B cell (primary cell): ENCODE results near the gene CEACAM21. TPM values are rescaled to one million over a fixed set of nuclear protein-coding genes. Genes with fewer than 3 reads are reported as not detected.

Experiments used
- ATAC-seq: fragments of 200-7000 bp; cut with Tn5 transposase; one replicate; pipeline ENCODE4 v1.10.0; 2021; ENCODE audit warnings: low read depth, mild to moderate bottlenecking, moderate number of reproducible peaks, moderate library complexity
- CTCF ChIA-PET: fragments of 350-600 bp; sonication (Branson Sonifier 250); formaldehyde crosslinking; loops from one replicate; lab custom pipeline; 2021; ENCODE audit warnings: antibody characterized with exemption, inconsistent platforms; lab: Charles Lee
- POLR2A ChIA-PET: fragments of 350-600 bp; sonication (Branson Sonifier 250); formaldehyde crosslinking; loops from one replicate; lab custom pipeline; 2021; ENCODE audit warnings: antibody characterized with exemption; lab: Charles Lee
- DNase-seq: peaks from one replicate; pipeline ENCODE4 v3.0.0; 2013
- H2AFZ ChIP-seq: 2 replicates; pipeline ENCODE4 v1.6.1; 2012; ENCODE audit warnings: mild to moderate bottlenecking, low read depth, low read length; ENCODE audit not compliant: insufficient read depth, poor library complexity, severe bottlenecking
- H3K27ac ChIP-seq, 2 donors: 1 replicate in 1 of 2; 2 replicates in 1 of 2; pipeline ENCODE4 v1.5.1; 2012 to 2013; ENCODE audit warnings: low read length in 2 of 2, mild to moderate bottlenecking in 2 of 2, moderate library complexity in 1 of 2
- H3K27me3 ChIP-seq, 4 experiments: fragments of 200-600 bp in 1 of 4; sonication (generic) in 1 of 4; replicated peaks in 1 of 4; 1 replicate in 2 of 4; 2 replicates in 2 of 4; pipeline versions ENCODE4 v1.6.1 to v1.7.0; 2013 to 2016; ENCODE audit warnings: low read length in 3 of 4, mild to moderate bottlenecking in 2 of 4, mixed read lengths in 1 of 4, moderate library complexity in 1 of 4; ENCODE audit not compliant: insufficient read depth in 4 of 4, control insufficient read depth in 3 of 4; ENCODE audit errors: control extremely low read depth in 1 of 4
- H3K36me3 ChIP-seq, 2 experiments: replicated peaks in 1 of 2; 1 replicate in 1 of 2; 2 replicates in 1 of 2; pipeline versions ENCODE4 v1.6.1 to v1.7.1; 2013; ENCODE audit warnings: low read length in 1 of 2; ENCODE audit not compliant: insufficient read depth in 2 of 2, control insufficient read depth in 1 of 2; ENCODE audit errors: control extremely low read depth in 1 of 2, extremely low read depth in 1 of 2
- H3K4me1 ChIP-seq, 2 donors: fragments of 200-600 bp in 1 of 2; sonication (generic) in 1 of 2; 1 replicate in 1 of 2; 2 replicates in 1 of 2; pipeline versions ENCODE4 v1.5.1 to v1.6.1; 2013 to 2017; ENCODE audit warnings: low read length in 2 of 2; ENCODE audit not compliant: control insufficient read depth in 2 of 2, insufficient read depth in 2 of 2
- H3K4me2 ChIP-seq: replicated peaks from 2 replicates; pipeline ENCODE3; 2012; ENCODE audit warnings: mild to moderate bottlenecking, low read depth, low read length; ENCODE audit not compliant: poor library complexity, severe bottlenecking
- H3K4me3 ChIP-seq, 5 experiments: fragments of 200-600 bp in 1 of 5; sonication (generic) in 1 of 5; 1 replicate in 3 of 5; 2 replicates in 2 of 5; pipeline versions ENCODE4 v1.5.1 to v1.7.0; 2011 to 2016; ENCODE audit warnings: low read length in 4 of 5, mild to moderate bottlenecking in 4 of 5, low read depth in 2 of 5, control low read depth in 1 of 5, moderate library complexity in 1 of 5; ENCODE audit not compliant: insufficient read depth in 1 of 5; ENCODE audit errors: control extremely low read depth in 1 of 5, extremely low read depth in 1 of 5
- H3K79me2 ChIP-seq: fragments of 200-600 bp; sonication (generic); one replicate; pipeline ENCODE4 v1.6.0; 2016; ENCODE audit warnings: low read length; ENCODE audit not compliant: control insufficient read depth, insufficient read depth
- H3K9ac ChIP-seq: fragments of 200-600 bp; sonication (generic); 2 replicates; pipeline ENCODE4 v1.6.1; 2017; ENCODE audit warnings: mild to moderate bottlenecking, low read length, moderate library complexity
- H3K9me3 ChIP-seq, 3 donors: one replicate each; pipeline versions ENCODE4 v1.6.1 to v1.7.1; 2013; ENCODE audit warnings: low read length in 2 of 3; ENCODE audit not compliant: control insufficient read depth in 2 of 3, insufficient read depth in 1 of 3; ENCODE audit errors: control extremely low read depth in 1 of 3
- H4K20me1 ChIP-seq: 2 replicates; pipeline ENCODE4 v1.6.0; 2012; ENCODE audit warnings: mild to moderate bottlenecking, low read length; ENCODE audit not compliant: insufficient read depth, control insufficient read depth, poor library complexity, severe bottlenecking
- H3K27ac Mint-ChIP-seq: one replicate; pipeline ENCODE4 v1.8.0; 2021; ENCODE audit warnings: mixed read lengths
- H3K27me3 Mint-ChIP-seq: one replicate; pipeline ENCODE4 v1.8.0; 2021; ENCODE audit warnings: mixed read lengths
- H3K4me1 Mint-ChIP-seq: one replicate; pipeline ENCODE4 v1.8.0; 2021; ENCODE audit warnings: mixed read lengths
- H3K4me3 Mint-ChIP-seq: one replicate; pipeline ENCODE4 v1.8.0; 2021; ENCODE audit warnings: mixed read lengths
- H3K9me3 Mint-ChIP-seq: one replicate; pipeline ENCODE4 v1.8.0; 2022; ENCODE audit warnings: mixed read lengths; ENCODE audit not compliant: insufficient read depth
- EZH2 ChIP-seq: IDR thresholded peaks from 2 replicates; pipeline ENCODE4 v1.6.1; 2012; ENCODE audit warnings: borderline replicate concordance, low read depth, mild to moderate bottlenecking, moderate library complexity, low read length; ENCODE audit not compliant: insufficient read depth, poor library complexity, severe bottlenecking
- WGBS: methylation state at CpG from one replicate; pipeline ENCODE4 v1.1.5; 2013; ENCODE audit warnings: missing lambda C conversion rate; ENCODE audit not compliant: insufficient coverage; 5-methylcytosine and 5-hydroxymethylcytosine counted together
- intact Hi-C: fragments of 100-400 bp; cut with micrococcal nuclease; formaldehyde crosslinking; loops from one replicate; pipeline ENCODE4 v1.10.0; 2022
- polyA plus RNA-seq: library from polyadenylated mRNA; depleted of rRNA; stranded (reverse); fragments of >200 nt; gene quantifications from 2 replicates; pipeline ENCODE4 v1.2.3, GENCODE V29; 2012
- total RNA-seq, 2 donors: library from RNA; stranded (reverse); fragments of 120-200 nt in 1 of 2; gene quantifications; 1 replicate in 1 of 2; 2 replicates in 1 of 2; pipeline versions ENCODE4 v1.2.3 to v1.2.4, GENCODE V29; 2013 to 2022
- TF ChIP-seq, protein P1 (sequence below): fragments of 200-600 bp; IDR thresholded peaks from one replicate; pipeline ENCODE4 v1.8.0; 2022; ENCODE audit warnings: antibody characterized with exemption, mild to moderate bottlenecking

The CEACAM21 gene
- total and polyA plus RNA-seq, 2 donors (not counting 1 experiment from before 2014, with no cell fraction given) = 18.9 to 27.3 TPM

DNA sequence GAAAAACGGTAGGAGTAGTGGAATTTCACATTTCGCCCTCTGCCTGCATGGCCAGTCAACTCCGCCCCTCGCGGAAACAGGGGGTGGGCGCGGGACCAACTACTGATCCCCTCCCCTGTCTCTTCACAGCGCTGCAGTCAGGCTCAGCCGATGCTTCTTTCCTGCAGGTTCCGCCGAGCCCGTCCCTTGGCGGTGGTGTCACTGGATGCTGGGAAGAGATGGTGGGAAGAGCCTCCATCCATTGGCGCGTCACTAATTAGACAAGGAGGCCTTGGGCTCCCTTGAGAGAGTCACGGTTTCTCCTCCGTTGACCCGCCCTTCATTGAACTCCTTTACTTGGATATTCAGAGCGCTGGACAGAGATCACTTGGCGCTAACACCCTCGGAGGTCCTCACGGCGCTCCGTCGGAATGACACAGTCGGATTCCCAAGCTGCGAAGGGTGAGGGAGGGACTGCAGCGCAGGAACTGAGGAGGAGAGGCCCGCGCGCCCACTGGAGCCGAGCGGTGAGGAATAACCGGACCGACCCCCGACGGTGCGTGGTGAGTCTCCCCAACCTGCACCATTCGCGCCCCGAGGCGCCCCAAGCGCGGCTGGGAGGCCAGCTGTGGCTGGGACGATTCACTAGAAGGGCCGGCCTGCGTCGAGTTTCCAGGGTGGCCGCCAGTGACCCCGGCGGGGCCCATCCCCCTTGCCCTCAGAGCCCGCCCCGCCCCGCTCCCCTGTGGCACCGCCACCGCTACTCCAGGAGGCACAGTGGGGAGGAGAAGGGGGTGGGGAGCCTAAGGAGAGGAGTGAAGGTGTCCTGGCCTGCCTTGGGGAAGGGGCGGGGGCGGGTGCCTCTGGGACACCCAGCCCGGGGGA lies 11.2 kb upstream of the CEACAM21 start:
- Histone ChIP-seq H4K20me1 (peaks cover 7% of the 10 kb centered on the region), H3K79me2 (peaks cover 49% of the 10 kb centered on the region), H3K27me3 (peaks cover 0 to 12% (median 5%) of the 10 kb centered on the region in 4 experiments), H3K27ac (peak overlapping the region; percentile 28 to 39), H3K4me2 (peak overlapping the region; percentile 82), H3K4me3 (peak overlapping the region in 4 of 5 experiments; percentile 44 to 57 (median 52)), H2AFZ (peak overlapping the region; percentile 53), H3K9me3 (no peaks in the 10 kb centered on the region), H3K9ac (peak overlapping the region; percentile 61), H3K4me1 (peaks cover 28 to 29% of the 10 kb centered on the region in 2 donors), H3K36me3 (peaks cover 0 to 18% of the 10 kb centered on the region in 2 experiments)
- ChIA-PET CTCF (interaction anchor here (0.6 to 18.0 kb wide), 21 partner anchors 7 to 223 kb away, joined by 3 to 549 read pairs (median 8); partner anchors contain the start of genes B9D2, CEACAM21 and DMAC2), POLR2A (interaction anchor here (1.1 to 2.1 kb wide), 6 partner anchors 16 to 125 kb away, joined by 3 to 17 read pairs (median 7); partner anchors contain the start of gene DMAC2)
- DNase-seq = peak; percentile 55
- Mint-ChIP-seq H3K4me1 (peaks cover 41% of the 10 kb centered on the region), H3K27me3 (peaks cover 7% of the 10 kb centered on the region), H3K9me3 (no peaks in the 10 kb centered on the region), H3K4me3 (peak overlapping the region; percentile 90), H3K27ac (peak overlapping the region; percentile 59)
- intact Hi-C loops = loop anchor here (5.0 to 10.0 kb wide), 2 partner anchors 33 to 240 kb away; no protein-coding TSS in a partner anchor
- peak; percentile 67 for TF ChIP-seq EZH2
- TF ChIP-seq, protein P1, sequence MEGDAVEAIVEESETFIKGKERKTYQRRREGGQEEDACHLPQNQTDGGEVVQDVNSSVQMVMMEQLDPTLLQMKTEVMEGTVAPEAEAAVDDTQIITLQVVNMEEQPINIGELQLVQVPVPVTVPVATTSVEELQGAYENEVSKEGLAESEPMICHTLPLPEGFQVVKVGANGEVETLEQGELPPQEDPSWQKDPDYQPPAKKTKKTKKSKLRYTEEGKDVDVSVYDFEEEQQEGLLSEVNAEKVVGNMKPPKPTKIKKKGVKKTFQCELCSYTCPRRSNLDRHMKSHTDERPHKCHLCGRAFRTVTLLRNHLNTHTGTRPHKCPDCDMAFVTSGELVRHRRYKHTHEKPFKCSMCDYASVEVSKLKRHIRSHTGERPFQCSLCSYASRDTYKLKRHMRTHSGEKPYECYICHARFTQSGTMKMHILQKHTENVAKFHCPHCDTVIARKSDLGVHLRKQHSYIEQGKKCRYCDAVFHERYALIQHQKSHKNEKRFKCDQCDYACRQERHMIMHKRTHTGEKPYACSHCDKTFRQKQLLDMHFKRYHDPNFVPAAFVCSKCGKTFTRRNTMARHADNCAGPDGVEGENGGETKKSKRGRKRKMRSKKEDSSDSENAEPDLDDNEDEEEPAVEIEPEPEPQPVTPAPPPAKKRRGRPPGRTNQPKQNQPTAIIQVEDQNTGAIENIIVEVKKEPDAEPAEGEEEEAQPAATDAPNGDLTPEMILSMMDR = no peak
- WGBS = 5% methylated on average over 59 of the region's 59 CpGs
- no peak for ATAC-seq
